NOMO-1 treated with dmso at 0.1 percent for 144 hours (cell line): ENCODE results near the gene POLD3.
"Not testable (repeated sequence)": the region's sequence is repeated elsewhere in the genome, so short reads cannot be mapped to it uniquely, and the experiment has no call there.

Source experiments
- DNase-seq: peaks from one replicate; lab custom pipeline; 2025; ENCODE audit not compliant: unreplicated experiment; lab: John Stamatoyannopoulos, UW

Gene POLD3

DNA sequence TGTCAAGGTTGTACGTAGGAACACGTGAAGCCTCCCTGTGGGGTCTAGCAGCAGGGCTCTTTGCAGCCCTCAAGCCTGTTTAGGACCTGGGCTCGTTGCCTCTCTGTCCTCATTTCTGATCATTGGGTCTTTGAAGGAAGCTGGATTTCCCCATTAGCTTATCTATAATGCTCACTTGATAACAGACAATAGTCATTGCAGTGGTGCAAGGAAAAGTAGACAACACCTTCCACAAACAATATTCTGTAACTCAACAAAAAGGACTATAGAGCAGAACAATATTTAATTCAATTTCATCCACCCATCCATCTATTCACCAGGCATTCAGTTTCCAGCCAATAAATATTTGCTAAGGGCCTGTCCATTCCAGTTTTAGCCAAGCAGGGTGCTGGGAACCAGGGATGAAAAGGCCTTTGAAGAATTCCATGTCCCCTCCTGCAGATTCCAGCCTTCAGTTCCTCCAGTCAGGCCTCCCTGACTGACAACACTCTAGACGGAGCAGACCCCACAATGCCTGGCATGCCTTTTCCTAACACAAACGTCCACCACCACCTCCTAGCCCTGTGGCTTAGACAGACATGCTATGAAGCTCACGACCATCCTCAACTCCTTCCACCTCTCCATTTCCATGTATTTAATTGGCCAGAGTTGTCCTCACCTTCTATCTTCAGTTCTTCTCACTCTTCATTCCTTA is 12.7 kb upstream of the POLD3 start:
- no peak for DNase-seq

DNA sequence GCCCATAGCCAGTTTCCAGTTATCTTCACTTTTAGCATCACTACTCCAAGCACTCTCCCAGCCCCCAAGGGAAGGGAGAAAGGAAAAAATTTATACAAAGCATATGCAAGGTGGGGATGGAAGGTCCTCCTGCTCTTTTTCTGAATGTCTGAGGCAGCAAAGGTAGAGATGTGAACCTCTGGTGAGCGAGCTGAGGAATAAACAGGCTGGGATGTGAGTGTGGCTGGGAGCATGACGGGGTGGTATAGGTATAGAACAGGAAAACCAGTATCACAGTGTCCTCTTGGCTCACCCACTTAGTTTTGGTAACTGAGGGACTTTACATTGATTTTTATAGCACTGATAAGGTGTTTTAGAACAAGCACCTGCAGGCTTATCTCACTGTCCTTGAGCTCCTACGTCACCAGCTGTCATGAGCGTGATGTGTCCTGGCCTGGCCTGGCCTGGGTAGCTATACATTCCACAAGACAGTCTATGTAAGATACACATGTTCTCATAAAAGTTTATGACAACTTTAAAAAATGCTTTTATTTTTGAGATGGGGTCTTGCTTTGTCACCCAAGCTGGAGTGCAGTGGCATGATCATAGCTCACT is 10.3 kb upstream of the POLD3 start:
- no peak for DNase-seq

DNA sequence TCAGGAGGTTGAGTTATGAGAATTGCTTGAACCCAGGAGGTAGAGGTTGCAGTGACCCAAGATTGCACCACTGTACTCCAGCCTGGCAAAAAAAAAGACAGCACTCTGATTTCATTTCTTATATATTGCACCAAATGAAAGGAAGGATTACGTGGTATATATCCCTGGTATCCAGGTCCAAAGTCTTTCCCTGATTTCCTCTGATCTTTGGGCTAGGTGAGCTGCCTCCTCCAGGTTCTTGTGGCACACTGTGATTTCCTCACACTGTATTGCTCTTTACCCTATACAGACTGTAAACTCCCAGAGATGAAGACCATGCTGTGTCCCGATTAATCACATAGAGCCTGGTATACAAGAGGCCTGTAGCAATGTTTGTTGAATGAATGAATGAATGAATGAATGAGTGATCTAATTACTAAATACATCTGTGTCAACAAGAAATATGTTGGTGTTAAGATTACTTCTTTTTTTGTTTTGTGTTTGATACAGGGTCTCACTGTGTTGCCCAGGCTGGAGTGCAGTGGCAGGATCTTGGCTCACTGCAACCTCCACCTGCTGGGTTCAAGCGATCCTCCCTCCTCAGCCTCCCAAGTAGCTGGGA is 9.3 kb upstream of the POLD3 start:
- DNase-seq = no peak

DNA sequence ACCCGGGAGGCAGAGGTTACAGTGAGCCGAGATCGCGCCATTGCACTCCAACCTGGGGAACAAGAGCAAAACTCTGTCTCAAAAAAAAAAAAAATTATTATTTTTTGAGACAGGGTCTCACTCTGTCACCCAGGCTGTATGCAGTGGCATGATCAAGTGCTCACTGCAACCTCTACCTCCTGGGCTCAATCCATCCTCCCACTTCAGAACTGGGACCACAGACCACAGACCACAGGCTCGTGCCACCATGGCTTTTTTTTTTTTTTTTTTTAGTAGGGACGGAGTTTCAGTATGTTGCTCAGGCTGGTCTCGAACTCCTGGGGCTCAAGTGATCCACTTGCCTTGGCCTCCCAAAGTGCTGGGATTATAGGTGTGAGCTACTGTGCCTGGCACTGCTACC is 1.9 kb upstream of the POLD3 start:
- DNase-seq = not testable (repeated sequence)

DNA sequence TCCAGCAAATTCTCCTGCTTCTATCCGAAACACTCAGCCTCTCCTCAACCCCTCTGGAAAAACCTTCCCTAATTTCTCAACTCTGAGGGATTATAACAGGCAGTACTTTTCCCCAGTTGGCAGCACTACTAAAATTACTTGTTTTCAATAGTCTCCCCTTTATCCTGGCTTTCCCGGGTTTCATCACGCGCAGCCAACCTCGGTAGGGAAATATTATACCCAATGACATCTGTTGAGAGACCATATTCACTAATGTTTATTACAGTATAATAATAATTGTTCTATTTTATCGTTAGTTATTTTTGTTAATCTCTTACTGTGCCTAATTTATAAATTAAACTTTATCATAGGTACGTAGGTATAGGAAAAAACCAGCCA is 330 bp upstream of the POLD3 start:
- no peak for DNase-seq

DNA sequence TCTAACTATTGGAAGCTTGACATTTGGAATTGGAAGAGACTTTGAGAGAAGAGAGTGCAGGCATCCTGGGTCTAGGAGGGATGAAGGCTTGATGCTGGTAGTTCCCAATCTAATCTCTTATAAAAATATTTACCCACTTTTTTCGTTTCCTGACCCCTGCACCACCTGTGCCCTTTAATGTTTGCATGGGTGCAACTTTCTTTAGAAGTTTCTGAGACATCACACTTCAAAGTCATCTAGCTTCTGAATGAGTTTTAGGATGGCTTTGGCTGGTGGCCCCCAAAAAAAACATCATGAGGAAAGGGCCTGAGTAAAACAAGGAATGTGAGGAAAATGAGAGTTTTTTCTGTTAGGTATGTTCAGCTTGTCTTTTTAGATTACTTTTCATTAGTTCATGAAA is 1.1 kb downstream of the POLD3 start:
- DNase-seq = no peak

DNA sequence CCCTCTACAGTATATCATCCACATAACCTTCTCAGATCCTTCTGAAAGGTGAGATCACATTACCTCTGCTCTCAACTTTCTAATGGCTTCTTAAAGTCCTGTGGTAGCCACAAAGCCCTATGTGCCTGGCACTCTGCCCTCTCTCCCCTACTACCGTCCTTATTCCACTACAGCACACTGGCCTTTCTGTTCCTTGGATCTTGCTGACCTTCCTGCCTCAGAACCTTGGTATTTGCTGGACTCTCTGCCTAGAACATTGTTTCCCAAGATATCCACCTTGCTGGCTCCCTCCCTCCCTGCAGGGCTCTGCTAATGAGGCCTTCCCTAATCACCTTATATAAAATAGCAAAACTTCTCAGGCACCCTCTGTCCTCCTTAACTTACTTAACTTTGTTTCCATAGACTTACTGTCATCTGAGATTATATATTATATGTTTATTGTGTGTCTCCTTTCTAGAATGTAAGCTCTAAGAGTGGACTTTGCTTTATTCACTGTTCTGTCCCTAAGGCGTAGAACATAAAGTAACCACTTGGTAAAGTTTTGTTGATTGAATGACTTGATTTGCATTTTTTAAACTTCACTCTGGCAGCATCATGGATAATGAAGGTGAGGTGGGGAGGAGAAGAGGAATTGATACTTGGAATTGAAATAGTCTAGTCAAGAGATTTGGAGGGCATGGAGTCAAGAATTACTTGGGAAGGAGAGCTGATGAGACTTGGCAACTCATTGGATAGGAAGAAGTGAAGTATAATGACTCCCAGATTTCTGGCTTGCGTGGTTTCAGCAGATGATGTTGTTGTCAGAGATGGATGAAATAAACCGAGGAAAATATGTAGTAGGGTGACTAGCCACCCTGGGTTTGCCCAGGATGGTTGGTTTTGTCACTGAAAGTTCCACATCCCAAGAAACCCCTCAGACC is 10.5 kb downstream of the POLD3 start:
- no peak for DNase-seq

DNA sequence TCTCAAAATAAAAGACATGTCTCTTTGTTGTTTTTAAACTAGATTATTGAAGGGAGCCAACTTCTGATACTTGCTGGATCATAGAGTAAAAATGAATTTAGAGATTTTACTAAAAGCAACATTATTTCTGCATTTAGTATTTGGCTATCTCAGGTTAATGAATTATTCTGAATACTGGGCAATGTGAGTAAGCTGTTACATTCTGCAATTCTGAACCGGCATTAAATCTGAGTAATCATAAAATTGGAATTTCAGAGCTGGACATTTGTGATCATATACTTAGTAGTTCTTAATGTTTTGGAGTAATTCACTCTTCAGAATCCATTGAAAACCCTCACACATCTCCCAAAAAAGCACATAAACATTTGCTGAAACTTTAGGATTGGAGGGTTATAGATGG is 11.5 kb downstream of the POLD3 start:
- DNase-seq = no peak

DNA sequence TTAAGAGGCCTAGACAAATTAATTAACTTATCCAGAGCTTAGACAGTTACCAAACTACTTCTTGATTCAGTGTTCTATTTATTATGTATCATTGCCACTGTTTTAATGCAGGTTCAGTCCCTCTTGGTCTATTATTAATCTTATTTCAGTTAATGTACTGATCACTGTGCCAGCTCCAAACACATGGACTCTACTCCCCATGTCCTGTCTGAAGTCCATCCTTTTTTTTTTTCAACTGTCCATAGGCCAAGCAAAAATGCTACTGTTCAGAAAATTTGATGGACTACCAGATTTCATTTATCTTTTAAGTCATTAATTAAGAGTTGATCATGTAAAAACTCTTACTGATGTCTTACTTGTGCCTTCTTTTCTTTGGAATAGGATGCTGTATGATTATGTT is 11.9 kb downstream of the POLD3 start:
- no peak for DNase-seq

DNA sequence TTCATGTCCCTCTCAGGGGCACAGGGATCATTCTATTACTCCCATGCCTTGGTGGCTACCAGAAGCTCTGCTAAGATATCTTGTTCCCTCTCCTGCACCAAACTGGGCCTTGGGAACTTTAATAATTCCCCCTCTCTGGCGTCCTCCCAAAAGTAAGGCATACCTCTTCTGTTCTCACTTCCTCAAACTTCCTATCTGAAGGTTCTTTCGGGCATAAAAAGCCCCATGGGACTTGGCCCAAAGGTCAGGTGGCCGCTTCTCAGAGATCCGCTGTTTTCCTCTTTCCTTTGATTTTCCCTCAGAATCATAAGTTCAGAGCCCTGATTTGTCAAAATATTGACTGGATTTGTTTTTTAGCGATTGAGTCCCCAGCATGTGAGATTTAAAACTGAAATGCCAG is 13.0 kb downstream of the POLD3 start:
- DNase-seq = no peak

DNA sequence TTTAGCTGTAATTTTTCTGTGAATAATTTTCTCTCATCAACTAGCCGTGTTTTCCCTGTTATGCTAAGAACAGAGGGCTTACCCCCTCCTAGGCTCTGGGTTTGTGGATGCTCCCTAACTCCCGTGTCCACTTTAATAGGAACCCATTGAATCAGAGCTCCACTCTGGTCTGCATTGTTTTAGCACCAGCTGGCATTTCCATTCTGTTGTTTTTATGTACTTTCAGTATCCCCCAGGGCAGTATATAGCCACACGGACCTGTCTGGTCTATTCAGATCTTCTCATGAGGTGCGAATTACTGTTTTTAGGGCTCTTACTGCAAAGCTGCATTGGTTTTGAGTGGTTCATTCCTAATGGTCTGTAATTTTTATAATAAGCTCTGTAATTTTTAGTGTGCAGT is 16.0 kb downstream of the POLD3 start:
- DNase-seq = no peak

DNA sequence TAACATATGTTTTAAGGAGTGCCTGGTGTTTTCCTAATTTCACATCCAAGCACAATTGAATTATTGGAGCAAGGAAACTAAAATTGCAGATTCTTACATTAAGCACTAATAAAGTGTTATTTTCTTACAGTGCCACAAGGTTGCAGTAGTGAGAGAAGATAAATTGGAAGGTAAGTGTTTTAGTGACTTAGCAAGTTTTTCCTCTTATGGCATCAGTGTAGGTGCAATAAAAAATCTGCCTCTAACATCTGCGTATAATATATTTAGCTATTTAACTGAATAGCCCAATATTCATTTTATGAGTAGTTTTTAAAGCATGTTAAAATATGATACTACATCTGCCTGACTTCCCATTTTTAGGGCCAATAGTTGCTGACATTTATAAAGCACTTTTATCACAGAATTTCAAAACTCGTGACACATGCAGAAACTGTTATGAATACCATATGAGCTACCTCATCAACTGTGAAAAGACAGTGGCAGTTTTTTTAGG is 19.0 kb downstream of the POLD3 start:
- no peak for DNase-seq

DNA sequence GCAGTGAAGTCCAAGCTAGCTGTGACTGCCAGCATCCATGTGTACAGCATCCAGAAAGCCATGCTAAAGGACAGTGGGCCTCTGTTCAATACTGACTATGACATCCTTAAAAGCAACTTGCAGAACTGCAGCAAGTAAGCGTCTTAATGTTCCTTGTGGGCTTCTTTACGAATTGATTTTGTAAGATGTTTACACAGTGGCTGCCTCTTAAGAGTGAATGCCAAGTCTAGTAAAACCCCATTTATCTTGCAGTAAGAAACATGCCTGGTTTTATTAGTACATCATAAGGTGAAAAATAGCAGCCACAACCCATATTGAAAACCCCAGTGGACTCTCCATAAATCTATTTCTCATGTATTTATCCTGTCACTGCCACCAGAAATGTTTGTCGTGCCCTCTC is 20.5 kb downstream of the POLD3 start:
- no peak for DNase-seq

DNA sequence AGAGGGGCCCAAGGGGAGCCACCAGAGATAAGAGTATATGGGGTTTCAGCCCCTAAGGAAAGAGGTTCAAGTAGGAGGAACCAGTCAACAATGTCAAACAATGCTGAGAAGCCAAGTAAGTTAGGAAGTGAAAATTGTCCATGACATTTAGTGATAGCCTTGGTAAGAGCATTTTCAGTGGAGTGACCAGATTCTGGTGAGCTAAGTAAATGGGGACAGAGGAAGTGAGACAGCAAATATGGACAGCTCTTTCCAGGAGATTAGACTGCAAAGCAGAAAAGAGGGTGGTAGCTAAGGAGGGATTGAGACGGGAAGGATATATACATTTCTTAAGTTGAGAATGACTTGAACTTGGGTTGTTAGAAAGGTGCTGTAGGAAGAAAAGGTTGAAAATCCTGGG is 22.9 kb downstream of the POLD3 start:
- DNase-seq = no peak

DNA sequence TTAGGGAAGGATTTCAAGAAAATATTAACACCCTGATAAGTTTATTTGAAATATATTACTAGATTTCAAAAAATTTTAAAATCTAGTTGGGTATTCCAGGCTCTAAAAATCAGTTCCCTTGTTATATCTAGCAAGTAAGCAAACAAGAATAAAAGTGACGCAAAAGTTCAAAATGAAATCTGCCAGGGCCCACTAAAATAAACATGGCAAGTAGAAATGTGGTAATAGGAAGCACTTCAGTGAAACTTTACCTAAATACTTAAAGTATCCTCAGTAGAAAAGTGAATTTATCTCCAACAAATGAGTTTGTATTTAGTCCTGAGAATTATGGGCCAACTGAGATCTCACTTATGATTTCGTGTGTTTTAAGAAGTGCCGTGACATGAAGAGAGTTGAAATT is 23.6 kb downstream of the POLD3 start:
- DNase-seq = no peak

DNA sequence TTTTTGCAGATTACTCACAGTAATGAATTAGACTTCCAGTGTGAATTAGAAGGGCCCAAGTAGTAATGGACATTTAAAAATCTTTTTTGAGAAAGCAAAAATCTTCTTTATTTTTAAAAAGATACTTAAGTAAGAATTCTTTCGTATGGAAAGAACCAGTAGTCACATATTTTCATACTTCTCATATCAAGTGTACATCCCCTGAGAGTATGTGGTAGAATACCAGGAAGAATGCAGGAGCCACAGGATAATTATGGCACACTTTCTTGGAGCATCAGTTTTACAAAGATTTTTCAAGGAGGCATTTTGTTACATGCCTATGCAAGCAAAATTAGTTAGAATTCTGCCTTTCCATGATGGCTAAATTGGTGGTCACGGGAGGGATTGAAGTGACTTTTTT is 28.1 kb downstream of the POLD3 start:
- DNase-seq = no peak

DNA sequence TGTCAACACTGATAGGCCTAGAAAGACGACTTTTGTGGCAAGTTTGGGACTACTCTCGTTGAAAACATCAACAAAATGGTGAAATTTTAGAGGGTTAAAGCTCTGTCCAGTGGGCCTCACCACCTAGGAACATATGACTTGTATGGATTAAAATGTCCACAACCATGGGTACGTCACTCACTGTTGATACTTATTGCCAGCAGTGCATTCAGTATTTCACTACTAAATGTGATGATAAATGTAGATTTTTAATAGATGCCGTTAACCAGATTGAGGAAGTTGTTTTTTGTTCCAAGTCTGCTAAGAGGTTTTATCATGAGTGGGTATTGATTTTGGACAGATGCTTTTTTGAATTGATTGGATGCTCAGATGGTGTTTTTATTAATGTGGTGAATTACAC is 33.7 kb downstream of the POLD3 start:
- no peak for DNase-seq

DNA sequence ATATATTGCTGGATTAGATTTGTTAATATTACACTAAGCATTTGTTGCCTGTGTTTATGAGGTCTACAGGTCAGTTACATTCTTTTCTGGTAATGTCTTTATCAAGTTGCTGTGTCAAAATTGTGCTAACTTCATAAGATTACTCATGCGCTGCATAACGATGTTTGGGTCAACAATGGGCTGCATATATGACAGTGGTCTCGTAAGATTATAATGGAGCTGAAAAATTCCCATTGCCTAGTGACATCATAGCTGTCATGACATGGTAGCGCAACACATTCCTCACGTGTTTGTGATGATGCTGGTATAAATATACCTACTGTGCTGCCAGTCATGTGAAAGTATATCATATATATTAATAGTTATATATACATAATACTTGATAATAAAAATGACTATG is 34.2 kb downstream of the POLD3 start:
- DNase-seq = no peak

DNA sequence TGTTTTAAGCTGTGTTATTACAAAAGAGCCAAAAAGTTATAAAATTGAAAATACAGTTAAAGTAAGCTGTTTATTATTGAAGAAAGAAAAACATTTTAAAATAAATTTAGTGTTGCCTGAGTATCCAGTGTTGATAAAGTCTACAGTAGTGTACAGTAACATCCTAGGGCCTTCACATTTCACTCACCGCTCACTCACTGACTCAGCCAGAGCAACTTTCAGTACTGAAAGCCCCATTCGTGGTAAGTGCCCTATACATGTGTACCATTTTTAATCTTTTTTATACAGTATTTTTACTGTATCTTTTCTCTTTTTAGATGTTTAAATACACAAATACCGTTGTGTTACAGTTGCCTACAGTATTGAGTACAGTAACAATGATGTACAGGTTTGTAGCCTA is 35.0 kb downstream of the POLD3 start:
- no peak for DNase-seq

DNA sequence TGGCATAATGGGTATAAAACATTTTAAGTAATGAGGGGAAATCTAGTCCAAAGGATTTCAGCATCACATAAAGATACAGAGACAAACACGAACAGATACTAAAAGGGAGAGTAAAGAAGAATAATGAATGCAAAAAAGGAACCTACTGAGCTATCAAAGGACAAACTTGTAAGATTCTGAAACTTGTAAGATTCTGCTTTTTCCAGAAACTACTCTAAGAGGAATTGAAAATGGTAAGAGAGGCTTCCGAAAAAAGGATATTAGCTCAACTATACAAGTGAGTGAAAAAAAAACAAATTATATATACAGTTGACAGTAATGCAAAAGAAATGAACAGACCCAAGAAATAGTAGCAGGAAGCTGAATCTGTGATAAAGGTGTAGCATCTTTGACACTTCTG is 37.7 kb downstream of the POLD3 start:
- no peak for DNase-seq
